GM19468 (cell line): Measurements from ENCODE around the gene KCNK13.
"Not testable (repeated sequence)": the region's sequence is repeated elsewhere in the genome, so short reads cannot be mapped to it uniquely, and the experiment has no call there.

Experiments used
- ATAC-seq: cut with Tn5 transposase; IDR thresholded peaks from one replicate; pipeline ENCODE4 v1.9.1; 2021; ENCODE audit warnings: mild to moderate bottlenecking, moderate library complexity, moderate number of reproducible peaks; ENCODE audit not compliant: unreplicated experiment; ENCODE audit errors: extremely low read depth

Gene KCNK13

DNA sequence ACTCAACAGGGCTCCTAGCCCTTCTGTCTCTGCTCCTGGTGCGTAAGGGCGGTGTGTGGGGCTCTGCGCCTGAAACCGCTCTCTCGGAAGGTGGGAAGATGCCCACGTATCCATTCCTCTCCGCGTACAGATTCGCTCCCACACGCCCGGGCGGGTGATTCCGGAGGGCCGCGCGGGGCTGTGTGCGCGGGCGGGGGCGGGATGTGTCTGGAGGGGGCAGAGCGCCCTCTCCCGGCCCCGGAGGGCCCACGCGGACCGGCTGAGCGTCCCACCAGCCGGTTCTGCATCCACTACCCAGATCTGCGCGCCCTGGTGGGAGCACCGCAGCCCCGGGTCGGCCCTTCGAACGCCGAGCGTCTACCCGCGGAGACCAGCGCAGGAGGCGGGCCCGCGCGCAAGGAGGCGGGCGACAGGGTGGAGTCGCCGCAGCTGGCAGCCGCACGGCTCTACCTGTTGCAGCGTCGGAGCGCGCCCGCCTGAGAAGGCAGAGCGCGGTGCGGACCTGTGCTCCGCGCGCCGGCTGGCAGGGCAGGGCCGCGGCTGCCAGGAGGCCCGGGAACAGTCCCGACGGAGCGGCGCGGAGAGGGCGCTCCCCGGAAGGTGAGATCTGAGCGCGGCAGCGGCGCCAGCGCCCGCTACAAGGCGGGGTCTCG, 1.4 kb upstream of the KCNK13 start:
- ATAC-seq = peak; percentile 25

DNA sequence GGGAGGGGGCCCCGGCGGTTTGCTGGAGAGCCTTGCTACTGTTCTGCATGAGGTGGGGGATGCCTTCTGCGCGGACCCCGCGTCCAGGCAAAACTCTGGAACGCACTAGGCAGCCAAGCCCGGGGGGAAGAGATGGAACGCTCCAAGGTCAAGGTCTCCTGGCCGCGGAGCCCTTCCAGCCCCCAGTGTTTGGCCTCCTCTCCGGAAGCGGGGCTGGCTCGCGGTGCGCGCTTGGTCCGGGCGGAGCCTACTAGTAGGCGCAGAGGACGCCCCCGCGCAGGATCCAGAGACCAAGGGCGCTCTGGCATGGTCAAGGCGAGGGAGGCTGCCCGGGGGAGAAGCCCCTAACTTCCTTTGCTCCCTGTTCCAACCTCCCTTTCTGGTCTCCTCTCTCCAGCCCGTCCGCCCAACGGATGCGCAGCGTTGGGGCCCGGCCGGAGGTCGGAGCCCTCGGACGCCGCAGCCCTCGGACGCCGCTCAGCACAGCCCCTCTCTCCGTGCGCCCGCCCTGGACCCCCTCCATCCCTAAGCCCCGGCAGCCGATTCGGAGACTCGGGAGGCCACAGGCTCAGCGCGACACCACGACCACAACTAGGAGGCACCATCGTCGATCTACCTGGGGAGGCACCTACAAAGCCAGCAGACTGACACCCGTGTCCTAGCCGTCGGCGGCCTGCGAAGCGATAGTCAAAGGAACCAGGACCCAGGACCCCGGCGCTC, 669 bp upstream of the KCNK13 start:
- ATAC-seq = no peak

DNA sequence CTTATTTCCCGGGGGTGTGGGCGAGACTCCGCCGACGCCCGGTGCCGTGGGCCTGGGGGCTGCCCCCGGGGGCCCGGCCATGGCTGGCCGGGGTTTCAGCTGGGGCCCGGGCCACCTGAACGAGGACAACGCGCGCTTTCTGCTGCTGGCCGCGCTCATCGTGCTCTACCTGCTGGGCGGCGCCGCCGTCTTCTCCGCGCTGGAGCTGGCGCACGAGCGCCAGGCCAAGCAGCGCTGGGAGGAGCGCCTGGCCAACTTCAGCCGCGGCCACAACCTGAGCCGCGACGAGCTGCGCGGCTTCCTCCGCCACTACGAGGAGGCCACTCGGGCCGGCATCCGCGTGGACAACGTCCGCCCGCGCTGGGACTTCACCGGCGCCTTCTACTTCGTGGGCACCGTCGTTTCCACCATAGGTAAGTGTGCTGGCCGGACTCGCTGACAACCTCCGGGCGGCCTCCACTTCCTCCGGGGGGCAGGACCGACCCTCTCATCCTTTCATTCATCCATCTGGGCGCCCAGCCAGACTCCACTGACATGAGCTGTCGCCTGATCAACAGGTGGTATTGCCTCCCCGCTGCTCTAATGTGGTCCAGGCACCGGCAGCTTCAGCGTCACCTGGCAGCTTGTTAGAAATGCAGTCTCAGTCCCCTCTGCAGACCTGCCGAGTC, 467 bp downstream of the KCNK13 start:
- no peak for ATAC-seq

DNA sequence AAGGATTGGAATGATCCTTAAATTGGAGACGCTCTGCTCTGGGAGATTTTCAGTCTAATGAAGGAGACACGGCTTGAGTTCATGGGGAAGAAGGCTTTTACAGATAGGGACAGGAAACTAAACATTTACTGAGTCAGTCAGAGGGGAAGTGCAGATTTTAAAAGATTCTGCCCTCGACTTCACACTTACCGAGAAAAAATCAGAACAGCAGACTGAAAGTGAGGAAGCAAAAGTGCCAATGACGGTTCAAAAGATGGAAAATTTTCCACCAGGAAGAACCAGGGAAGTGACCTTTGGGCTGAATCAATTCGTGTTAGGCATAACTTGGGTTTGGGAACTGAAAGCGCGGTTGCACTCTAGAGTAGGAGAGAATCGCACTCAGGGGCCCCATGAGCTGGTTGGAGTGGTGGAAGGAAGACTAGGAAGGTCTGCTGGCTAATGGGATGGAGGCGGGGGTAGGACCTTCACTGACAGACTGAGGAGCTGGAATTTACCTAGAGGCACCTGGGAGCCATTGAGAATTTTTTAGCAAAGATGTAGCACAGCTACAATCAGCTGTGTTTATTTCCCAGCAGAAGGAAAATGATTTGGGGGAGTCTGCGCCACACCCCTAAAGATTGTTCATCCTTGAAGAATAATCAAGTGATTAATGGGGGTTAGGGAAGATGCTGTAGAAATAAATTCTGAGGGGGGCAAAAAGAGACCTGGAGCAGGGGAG, 1.2 kb downstream of the KCNK13 start:
- no peak for ATAC-seq

DNA sequence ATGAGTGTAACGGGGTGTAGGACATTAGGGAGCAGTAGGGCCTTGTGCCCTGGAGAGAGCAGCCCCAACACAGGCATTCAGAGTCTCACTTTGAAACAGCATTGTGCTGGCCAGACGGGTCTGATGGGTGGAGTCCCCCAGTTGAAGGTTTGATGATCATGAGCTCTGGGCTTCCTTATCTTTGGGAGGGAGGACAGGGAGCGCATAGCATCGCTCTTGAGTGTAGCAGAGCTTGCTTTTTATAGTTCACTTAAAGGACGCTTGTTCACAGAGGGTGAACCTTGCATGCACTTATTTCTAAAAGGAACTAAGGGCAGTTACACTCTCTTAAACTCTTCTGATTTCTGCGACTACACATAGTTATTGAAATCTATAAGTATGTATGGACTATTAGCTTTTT, 10.6 kb downstream of the KCNK13 start:
- no peak for ATAC-seq

DNA sequence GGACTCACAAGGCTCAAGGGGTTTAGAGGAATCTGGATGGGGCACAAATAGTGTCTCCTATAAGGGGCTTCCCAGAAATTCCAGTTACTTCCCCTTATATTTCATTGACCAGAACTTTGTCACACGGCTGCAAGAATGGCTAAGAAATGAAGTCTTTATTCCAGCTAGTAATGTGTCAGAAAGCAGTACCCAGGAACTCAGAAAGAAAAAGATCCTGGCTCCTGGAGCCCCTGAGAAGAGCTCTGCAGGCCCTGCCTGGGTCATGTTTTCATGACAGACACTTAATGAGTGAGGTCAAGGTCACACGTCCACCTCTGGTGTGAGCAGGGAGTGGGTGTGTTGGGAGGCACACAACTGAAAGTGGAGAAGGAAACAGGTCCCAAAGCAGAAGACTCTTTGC, 17.8 kb downstream of the KCNK13 start:
- no peak for ATAC-seq

DNA sequence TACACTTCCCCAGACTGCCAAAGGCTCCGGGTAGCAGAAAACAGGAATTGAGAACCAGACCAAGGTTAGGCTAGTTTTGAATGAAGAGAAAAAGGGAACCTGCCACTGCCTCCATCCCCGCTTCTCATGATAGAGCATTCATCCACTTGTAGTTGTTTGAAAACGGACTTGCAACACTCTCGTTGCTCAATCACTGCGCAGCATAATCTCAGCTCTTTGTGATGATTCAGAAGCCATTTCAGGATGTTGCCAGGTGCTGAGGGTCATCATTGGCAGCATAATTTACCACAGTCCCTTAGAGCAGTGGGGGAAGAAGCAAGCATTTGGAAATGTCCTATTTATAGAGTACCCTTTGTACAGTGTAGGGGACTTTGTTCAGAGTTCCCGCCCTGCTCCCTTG, 25.6 kb downstream of the KCNK13 start:
- no peak for ATAC-seq

DNA sequence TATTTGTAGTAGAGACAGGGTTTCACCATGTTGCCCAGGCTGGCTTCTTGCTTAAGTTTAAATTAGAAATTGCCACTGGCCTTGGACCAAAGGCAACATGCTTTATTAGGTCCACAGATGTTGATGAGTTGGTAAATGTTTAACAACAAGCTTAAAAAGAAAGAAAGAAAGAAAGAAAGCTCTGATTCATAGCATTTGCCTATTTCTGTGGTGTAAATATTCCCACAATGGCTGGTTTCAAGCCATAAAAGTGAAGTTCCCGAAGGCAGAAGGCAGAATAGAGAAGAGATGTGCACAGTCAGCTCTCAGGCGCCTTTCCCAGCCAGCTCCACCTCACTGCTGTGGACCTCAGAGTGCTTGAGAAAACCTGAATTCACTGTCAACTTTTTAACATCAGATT, 26.4 kb downstream of the KCNK13 start:
- ATAC-seq = no peak

DNA sequence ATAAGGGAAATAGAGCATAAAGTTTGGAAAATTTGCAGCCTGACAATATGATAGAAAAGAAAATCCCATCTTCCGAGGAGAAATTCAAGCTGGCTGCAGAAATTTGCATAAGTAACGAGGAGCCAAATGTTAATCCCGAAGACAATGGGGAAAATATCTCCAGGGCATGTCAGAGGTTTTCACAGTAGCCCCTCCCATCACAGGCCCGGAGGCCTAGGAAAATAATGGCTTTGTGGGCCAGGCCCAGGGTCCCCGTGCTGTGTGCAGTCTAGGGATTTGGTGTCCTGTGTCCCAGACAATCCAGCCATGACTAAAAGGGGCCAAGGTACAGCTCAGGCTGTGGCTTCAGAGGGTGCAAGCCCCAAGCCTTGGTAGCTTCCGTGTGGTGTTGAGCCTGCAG, 27.7 kb downstream of the KCNK13 start:
- not testable (repeated sequence) for ATAC-seq

DNA sequence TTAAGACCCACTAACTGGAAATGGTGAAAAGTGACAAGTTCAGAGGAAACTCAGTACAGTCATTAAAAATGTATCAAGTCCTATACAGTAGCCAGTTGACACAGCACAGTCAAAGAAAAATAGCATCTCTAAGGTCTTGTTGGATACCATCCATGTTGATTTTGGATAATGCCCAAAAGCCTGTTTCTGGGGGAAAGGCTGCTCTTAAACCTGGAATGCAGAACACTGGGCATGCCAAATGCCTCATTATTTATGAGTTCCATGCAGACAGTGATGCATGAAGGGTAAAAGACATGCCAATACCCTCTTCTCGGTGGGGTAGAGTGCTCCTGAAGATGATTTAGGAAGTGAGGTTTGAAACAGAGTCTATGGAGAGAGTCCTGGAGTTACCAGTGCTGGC, 29.6 kb downstream of the KCNK13 start:
- no peak for ATAC-seq

DNA sequence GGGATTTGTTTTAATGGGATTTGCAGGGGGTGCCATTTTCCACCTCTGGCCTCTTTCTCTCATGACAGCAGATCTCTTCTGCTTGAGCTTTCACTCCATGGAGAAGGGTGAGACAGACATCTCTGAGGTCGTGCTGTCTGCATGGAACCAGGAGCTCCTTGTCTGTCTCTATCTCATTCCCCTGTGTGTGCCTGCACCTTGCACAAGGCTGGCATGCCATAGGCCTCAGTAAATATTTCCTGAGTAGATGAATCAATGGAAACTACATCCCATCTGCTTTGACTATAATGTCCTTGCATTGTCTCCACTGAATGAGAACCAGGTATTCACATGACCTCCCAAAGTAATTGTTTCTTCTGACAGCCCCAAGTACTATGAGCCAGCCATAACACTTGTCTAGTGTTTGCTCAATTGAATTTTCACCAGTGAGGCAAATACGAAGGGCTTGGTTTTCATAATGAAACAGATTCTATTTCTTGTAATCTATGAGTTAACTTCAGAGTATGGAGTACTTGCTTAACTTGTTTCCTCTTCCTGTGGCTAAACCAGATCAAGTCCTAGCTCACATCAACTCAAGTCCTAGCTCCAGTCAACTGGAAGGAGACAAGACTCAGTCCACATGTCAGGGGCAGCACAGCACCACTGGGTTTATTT, 32.3 kb downstream of the KCNK13 start:
- ATAC-seq = no peak

DNA sequence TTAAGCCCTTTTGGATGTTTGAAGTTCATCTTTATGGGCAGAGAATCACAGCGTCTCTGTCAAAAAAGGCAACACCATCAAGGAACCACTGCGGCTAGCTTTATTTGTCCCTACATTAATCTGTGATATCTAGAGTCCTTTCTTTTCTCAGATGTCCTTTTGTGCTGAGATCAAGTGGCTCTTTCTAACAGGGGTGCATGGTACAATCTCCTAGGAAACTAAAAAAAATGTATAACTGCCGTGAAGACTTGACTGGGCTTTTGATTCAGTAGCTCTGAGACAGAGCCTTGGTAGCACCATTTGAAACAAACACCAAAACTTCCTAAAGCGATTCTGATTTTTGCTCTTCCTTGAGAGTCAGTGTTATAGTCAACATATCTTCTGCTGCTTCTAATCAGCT, 33.3 kb downstream of the KCNK13 start:
- ATAC-seq = no peak

DNA sequence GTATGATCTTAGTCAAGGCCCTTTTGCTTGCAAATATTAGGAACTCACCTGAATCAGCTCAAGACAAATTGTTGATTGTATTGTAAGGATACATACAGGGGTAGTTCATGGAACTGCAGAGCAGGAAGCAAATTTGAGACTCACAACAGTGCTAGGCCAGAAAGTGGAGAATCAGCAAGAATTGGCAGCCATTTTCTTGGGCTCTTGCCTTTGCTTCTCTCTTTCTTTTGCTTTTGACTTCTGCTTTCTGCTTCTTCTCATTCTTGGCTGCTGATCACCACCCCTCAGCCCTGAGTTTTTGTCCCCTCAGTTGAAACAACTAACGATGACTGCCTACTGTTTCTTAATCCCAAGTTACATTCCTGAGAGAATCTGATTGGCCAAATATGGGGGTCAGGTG, 34.8 kb downstream of the KCNK13 start:
- no peak for ATAC-seq

DNA sequence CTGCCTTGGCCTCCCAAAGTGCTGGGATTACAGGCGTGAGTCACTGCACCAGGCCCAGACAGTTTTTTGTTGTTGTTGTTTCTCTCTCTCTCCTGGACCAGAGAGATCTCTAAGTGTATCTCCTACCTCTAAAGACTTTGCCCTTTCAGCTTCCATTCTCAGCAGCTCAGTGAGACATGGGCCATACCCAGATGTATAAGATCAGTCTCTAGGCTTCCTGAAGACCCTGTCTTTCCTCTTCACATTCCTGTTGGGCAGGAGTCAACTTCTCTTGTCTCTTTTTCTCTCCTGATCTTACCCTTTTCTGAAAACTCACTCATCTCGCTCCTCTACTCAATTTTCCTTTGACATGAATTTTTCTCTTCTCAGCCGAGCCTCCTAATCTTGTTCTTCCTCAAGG, 42.0 kb downstream of the KCNK13 start:
- ATAC-seq = no peak

DNA sequence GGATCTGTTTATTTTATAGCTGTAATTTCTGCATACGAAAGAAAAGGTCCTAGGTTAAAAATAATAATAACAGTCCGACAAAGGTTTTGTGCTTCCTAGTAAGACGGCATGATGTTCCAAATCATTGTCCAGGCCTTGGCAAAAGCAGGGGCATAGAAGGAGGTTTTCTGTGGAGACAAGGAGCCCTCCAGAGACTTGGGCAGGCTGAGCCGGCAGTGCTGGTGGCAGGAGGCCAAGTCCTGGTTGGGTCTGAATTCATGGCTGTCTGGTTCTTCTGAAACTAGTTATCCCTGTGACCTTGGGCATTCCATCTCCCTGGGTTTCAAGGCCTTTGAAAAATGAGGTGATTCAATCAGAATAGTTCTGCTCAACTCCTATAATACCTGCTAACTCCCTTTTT, 44.0 kb downstream of the KCNK13 start:
- ATAC-seq = no peak

DNA sequence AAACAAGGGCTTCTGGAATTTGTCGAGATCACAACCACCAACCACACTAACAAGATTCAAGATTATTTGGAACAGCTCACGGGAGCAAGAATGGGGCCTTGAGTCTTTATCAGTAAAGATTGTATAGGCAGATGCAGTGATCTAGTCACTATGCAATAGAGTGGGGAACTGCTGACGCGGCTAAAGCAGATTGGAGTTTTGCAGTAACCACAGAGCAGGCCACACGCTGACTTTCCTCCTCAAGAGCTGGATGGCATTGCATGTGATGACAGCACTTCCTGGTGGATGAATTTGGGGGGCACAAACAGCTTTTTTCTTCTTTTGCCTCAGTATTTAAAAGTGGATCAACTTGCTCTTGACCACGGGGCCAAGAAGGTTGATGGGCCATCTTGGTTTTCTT, 46.0 kb downstream of the KCNK13 start:
- no peak for ATAC-seq

DNA sequence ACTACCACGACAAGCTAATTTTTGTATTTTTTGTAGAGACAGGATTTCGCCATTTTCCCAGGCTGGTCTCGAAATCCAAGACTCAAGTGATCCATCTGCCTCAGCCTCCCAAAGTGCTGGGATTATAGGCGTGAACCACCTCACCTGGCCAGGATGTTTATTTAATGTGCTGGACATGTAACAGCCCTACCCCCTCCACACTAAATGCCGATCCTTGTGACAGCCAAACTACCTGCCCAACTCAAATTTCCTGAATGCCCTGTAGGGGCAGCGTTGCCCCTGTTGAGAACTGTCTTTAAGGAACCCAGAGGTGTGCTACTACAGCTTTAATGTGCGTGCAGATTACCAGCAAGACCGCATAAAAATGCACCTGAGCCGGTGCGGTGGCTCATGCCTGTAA, 48.1 kb downstream of the KCNK13 start:
- ATAC-seq = no peak

DNA sequence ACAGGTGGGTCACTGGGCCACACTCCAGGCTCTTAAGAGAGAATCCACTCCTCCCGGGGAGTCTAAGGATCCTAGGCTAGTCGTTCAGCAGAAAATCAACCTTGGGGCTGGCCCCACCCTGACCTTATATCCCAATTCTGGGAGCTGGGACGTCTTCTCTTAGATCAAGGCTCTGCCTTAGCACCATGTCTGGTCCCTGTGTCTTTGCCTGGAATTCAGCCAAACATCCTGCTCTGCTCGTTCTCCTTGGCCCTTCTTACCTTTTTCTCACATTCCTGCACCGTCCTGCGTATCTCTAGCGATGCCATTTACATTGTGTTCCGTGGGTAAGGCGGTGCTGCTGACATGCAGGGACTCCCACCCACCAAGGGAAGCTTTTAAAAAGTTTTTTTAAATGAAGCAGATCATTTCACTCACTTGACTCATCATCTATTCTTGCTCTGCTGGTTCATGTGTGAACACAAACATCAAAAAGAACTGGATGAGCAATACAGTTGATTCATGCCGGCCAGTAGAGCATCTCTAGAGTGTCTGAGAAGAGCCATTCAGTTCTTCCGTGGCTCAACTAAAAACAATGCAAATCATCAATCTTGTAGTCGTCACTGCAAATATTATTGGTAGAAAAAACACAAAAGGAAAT, 50.2 kb downstream of the KCNK13 start:
- no peak for ATAC-seq

DNA sequence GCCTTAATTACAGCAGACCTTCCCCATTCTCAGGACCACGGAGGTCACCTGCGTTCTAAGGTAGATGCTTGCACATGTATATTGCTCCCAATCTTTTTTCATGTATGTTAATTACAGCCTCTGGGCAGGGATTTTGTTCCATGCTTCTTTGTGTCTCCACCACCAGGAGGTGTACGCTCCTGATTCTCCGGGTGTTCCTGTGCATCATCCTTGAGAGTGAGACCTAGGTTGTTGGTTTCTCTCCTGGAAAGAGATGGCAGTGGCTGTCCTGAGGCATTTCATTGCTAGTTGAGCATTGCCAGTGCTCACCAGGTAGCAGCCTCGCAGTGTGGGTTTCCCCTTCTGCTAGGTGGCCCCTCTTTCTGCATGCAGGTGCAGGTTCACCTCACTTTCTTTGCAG, 52.8 kb downstream of the KCNK13 start:
- ATAC-seq = no peak

DNA sequence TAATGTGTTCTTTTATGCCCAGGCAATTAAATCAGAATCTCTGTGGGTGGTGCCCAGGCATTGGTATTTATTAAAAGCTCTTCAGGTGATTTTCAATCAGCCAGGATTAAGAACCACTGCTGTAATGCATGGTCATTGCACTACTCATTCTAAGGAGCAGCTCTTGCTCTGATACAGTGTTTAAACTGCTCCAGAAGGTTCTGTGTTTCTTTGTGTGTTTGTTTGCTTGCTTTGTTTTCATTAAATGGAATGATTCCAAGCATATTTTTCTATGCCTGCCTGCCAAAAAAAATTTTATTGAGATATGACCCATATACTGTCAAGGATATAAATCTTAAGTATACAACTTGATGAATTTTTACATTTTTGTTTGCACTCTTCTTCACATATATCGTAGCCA, 54.0 kb downstream of the KCNK13 start:
- ATAC-seq = no peak
